ENCODE results near the gene CLCF1.
A peak's percentile ranks its signal among the peaks of the same experiment; 100 is the strongest.

Gene CLCF1

DNA sequence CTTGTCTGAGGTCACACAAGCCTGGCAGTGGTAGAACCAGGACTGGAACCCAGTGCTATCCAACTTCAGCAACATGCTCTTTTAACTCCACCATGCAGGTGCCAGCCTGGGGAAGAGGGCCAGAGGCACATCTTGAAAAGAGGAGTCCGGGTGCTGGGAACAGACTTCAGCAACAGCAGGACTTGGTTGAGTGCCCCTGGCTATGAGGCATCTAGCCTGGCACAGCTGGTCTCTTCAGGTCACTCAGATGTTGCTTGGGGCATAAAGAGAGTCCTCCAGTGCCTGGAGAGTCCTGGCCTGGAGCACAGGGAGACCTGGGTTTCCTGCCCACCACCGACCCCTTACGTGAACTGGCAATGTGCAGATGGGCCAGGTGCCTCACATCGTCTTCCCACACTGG is 5.1 kb upstream of the CLCF1 start:
- POLR2A ChIA-PET, result interaction anchor here (1.0 to 2.9 kb wide), 2 partner anchors 25 to 116 kb away, joined by 3 to 17 read pairs; partner anchors contain the start of gene POLD4
- H3K4me3 ChIP-seq (ENCODE audit: low read depth, low read length), result no peak overlapping the region
- TF ChIP-seq, protein P1, sequence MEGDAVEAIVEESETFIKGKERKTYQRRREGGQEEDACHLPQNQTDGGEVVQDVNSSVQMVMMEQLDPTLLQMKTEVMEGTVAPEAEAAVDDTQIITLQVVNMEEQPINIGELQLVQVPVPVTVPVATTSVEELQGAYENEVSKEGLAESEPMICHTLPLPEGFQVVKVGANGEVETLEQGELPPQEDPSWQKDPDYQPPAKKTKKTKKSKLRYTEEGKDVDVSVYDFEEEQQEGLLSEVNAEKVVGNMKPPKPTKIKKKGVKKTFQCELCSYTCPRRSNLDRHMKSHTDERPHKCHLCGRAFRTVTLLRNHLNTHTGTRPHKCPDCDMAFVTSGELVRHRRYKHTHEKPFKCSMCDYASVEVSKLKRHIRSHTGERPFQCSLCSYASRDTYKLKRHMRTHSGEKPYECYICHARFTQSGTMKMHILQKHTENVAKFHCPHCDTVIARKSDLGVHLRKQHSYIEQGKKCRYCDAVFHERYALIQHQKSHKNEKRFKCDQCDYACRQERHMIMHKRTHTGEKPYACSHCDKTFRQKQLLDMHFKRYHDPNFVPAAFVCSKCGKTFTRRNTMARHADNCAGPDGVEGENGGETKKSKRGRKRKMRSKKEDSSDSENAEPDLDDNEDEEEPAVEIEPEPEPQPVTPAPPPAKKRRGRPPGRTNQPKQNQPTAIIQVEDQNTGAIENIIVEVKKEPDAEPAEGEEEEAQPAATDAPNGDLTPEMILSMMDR (IDR thresholded peaks at IDR 0.05; ENCODE audit: insufficient read depth, low read length, missing control alignments), result no peak
- CTCF ChIA-PET, result interaction anchor here (9.1 to 47.5 kb wide), 5 partner anchors 2 to 115 kb away, joined by 97 to 2108 read pairs (median 310); partner anchors contain the start of genes CLCF1, POLD4, PPP1CA and RAD9A
- no peak for DNase-seq (ENCODE audit: low read depth, low spot score)

DNA sequence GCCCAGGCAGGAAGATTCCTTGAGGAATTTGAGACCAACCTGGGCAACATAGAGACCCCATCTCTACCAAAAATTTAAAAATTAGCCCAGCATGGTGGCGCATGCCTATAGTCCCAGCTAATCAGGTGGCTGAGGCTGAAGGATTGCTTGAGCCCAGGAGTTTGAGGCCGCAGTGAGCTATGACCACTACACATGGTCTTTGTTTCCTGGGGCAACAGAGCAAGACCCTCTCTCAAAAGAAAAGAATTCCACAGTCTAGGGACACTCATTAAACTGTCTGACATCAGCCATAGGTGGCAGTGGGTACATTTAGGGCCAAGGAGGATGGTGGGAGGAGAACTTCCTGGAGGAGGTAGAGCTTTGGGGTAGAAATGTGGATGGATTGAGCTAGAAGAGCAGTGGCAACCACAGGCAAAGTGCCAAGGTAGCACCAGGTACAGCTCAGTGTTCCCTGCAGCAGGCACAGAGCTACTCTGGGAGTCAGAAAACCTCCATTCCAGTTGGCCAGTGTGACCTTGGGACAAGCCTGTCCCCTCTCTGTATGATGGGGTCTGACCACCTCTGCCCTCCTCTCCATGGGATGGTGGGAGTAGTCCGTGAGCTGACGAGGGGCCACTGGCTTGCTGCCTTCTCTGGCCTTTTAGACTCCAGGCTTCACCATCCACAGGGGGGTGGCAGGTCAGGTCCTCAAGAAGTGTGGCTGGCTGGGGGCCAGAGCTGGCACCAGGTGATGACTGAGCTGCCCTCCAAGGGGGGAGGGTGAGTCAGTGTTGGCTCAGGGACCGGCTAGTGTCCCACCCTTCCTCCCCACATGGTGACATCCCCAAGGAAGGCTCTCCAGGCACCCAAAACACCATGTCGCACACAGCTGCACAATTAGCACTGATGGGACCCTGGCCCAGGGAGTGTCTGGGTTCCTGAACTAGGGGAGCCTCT is 3.7 kb upstream of the CLCF1 start:
- CTCF ChIA-PET, result interaction anchor here (1.0 to 47.5 kb wide), 6 partner anchors 4 to 296 kb away, joined by 3 to 2108 read pairs (median 238); partner anchors contain the start of genes CLCF1, POLD4, PPP1CA and RAD9A
- POLR2A ChIA-PET, result interaction anchor here (2.2 kb wide), 1 partner anchor 23 kb away, joined by 13 read pairs; the partner anchor contains the start of gene POLD4

DNA sequence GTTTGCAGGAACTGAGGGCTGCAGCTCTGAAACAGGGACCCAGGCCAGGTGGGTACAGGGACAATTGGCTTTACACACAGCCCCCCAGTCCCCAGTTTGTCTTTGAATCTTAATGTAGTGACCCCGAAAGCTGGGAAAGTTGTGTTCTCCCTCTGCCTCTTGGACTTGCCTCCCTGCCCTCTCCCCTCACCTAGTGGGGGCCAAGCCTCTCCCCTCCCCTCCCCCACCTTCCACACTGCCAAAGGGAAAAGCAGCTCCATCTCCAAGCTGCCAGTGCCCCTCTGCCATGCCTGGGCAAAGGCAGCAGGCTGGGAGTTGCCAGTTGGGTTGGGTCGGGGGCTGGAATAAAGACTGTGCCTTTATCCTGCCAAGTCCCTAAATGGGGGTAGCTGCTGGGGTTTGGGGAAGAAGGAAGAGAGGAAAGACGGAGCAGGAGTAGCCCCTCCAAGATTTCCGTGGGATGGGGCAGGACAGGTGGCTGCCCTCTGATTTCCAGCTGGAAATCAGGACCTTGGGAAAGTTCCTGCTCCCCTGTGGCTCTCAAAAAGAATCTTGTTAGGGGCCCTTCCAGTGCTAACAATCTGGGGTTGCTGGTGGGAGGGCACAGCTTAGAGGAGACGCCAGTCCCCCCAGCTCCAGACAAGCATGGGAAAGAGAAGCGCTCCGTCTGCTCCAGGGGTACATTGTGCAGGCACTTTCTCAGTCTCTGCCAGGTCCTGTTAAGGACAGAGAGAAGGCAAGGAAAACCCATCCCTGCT is 2.8 kb upstream of the CLCF1 start:
- no peak for DNase-seq (ENCODE audit: low read depth, low spot score)
- TF ChIP-seq, protein P1 (IDR thresholded peaks at IDR 0.05; ENCODE audit: insufficient read depth, low read length, missing control alignments), result no peak
- POLR2A ChIA-PET, result interaction anchor here (0.7 to 2.2 kb wide), 2 partner anchors 14 to 23 kb away, joined by 4 to 13 read pairs; partner anchors contain the start of gene POLD4
- H3K4me3 ChIP-seq (ENCODE audit: low read depth, low read length), result no peak overlapping the region
- CTCF ChIA-PET, result interaction anchor here (1.0 to 47.5 kb wide), 7 partner anchors 5 to 295 kb away, joined by 3 to 2108 read pairs (median 167); partner anchors contain the start of genes CLCF1, POLD4, PPP1CA and RAD9A

More for the DNA sequence above, 3.7 kb upstream of the CLCF1 start:
- H3K4me3 ChIP-seq (ENCODE audit: low read depth, low read length), result no peak overlapping the region
- DNase-seq (ENCODE audit: low read depth, low spot score), result no peak
- TF ChIP-seq, protein P1 (IDR thresholded peaks at IDR 0.05; ENCODE audit: insufficient read depth, low read length, missing control alignments), result no peak

DNA sequence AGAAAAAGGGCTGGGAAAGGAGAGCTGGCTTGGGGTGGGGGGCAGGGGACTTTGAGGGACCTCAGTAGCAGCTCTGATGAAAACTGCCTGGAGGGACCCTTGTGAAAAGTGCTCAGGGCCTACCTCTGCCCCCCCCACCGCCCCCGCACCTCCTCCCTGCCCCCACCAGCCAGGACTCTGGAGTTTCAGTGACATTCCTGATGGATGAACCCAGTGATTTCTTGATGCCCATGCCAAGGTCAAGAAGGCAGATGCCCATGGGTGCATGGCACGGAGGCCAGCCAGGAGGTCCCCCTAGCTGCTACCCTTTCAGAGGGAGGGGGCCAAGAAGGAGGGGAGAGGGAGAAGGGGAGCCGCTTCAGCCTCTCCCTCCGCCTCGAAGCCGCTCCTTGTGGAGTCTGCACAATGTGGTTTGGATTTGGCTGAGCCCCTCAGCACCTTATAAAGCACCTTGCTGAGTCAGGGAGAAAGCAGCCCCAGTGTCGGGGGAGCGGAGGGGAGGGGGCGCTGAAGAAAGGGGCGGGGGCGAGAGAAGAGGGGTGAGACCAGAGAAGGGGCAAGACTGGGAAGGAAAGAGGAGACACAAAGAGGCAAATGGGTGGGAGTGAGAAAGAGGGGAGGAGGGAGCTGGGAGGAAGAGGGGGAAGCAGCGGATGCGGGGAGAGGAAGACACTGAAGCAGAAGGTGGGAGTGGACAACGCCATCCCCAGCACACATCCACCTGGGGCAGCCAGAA is 2.1 kb upstream of the CLCF1 start:
- no peak overlapping the region; the same call in 1 of the 2 replicates for H3K4me3 ChIP-seq (ENCODE audit: low read depth, low read length)
- TF ChIP-seq, protein P1 (IDR thresholded peaks at IDR 0.05; ENCODE audit: insufficient read depth, low read length, missing control alignments), result no peak
- CTCF ChIA-PET, result interaction anchor here (1.0 to 47.5 kb wide), 5 partner anchors 5 to 112 kb away, joined by 5 to 2108 read pairs (median 310); partner anchors contain the start of genes CLCF1, POLD4, PPP1CA and RAD9A
- DNase-seq (ENCODE audit: low read depth, low spot score), result no peak
- POLR2A ChIA-PET, result interaction anchor here (1.1 to 7.0 kb wide), 3 partner anchors 16 to 22 kb away, joined by 3 to 76 read pairs (median 13); partner anchors contain the start of genes POLD4 and RAD9A

DNA sequence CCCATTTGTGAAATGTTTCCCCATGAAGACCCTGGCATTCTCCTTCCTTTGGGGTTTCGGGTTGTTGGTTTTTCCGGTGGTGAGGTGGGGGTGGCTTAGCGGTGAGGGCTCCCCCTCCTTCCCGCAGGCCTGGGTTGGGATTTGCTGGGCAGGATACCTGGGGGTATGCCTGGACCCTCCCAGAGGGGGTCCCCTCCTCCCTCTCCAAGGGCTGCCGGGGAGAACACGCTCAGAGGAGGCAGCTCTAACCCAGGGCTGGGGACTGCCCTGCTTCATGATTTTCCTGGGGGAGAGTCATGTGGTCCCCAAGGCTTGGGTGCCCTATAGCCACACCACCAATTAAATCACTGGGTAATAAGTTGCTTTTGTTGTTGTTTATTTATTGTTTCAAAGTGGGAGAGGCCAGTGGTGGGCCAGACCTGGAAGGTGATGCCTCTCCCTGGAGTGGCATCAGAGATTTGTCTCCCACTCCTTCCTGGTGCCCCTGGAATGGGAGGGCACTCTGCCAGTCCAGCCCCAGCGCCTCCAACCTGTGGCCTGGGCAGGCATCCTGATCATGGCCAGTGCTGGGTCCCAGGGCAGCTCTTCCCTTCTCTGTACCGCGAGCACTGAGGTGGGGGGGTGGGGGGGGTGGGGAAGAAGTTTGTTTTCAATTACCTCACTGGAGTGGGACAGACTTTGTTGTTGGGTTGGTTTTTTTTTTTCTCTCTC is 1.3 kb upstream of the CLCF1 start:
- TF ChIP-seq, protein P1 (IDR thresholded peaks at IDR 0.05; ENCODE audit: insufficient read depth, low read length, missing control alignments), result no peak
- DNase-seq (ENCODE audit: low read depth, low spot score), result no peak
- CTCF ChIA-PET, result interaction anchor here (1.1 to 47.5 kb wide), 5 partner anchors 6 to 113 kb away, joined by 5 to 2108 read pairs (median 11); partner anchors contain the start of genes CLCF1, POLD4, PPP1CA and RAD9A
- POLR2A ChIA-PET, result interaction anchor here (1.1 to 7.0 kb wide), 7 partner anchors 8 to 209 kb away, joined by 3 to 76 read pairs (median 7); partner anchors contain the start of genes GSTP1, POLD4, PPP1CA and RAD9A
- H3K4me3 ChIP-seq (ENCODE audit: low read depth, low read length), result peak overlapping the region; percentile 67
